ENCODE measurements around the gene ENPP3.

Gene ENPP3

DNA sequence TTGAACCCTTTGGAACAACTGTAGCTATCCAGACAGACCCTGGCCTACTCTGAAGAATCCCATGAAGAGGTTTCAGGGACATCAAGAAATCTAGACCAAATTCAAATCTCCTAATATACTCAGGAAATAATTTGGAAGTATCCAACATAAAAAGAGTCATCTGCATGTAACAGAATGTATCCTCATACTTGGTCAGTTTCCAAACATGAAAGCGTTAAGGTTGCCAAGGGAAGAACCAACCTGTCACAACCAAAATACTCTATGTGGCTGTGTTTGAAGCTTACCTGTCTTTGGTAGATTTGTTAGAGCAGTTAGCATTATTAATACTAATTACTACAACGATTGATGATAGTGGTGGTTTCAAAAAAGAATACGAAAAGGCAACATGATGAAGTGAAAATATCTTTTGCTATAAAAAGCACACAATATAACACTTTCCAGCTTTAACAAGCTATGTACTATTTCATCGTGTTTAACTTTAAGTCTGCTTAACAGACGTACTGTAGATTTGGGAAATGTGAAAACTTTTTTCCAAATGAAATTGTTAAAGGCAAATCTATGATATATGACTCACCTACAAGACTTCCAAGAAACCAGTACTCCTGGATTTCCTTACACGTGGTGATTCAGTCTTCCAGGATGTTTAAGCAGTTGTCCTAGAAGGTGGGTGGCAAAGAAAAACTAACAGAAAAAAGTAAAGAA, 124.1 kb downstream of the ENPP3 start:
- Histone ChIP-seq H3K36me3 (replicated peaks) (no peaks in the 10 kb centered on the region), H3K27me3 (ENCODE audit: low read depth) (0 out of 2 replicates have a peak, but pooled peaks cover 2% of the 10 kb centered on the region), H3K9me3 (no peaks in the 10 kb centered on the region), H3K4me3 (no peak overlapping the region), H3K4me1 (no peaks in the 10 kb centered on the region)
- no peak for DNase-seq (ENCODE audit: low spot score in 2 of 2)
- in situ Hi-C loops (cut with MboI; ENCODE audit: low sequenced_read_pairs), result no loop called here

GRCh38 chr6:131761762-131762067, 124.6 kb downstream of the ENPP3 start:
- Histone ChIP-seq H3K27me3 (ENCODE audit: low read depth) (0 out of 2 replicates have a peak, but pooled peaks cover 2% of the 10 kb centered on the region), H3K36me3 (replicated peaks) (no peaks in the 10 kb centered on the region), H3K9me3 (no peaks in the 10 kb centered on the region), H3K4me1 (no peaks in the 10 kb centered on the region), H3K4me3 (no peak overlapping the region)
- DNase-seq (ENCODE audit: low spot score in 2 of 2), result no peak
- in situ Hi-C loops (cut with MboI; ENCODE audit: low sequenced_read_pairs), result no loop called here

GRCh38 chr6:131762984-131763383, 125.9 kb downstream of the ENPP3 start:
- in situ Hi-C loops (cut with MboI; ENCODE audit: low sequenced_read_pairs), result no loop called here
- Histone ChIP-seq H3K4me1 (no peaks in the 10 kb centered on the region), H3K9me3 (no peaks in the 10 kb centered on the region), H3K27me3 (ENCODE audit: low read depth) (0 out of 2 replicates have a peak, but pooled peaks cover 2% of the 10 kb centered on the region), H3K36me3 (replicated peaks) (no peaks in the 10 kb centered on the region), H3K4me3 (no peak overlapping the region)
- no peak for DNase-seq (ENCODE audit: low spot score in 2 of 2)

GRCh38 chr6:131763749-131764148, 126.6 kb downstream of the ENPP3 start:
- Histone ChIP-seq H3K9me3 (no peaks in the 10 kb centered on the region), H3K36me3 (replicated peaks) (no peaks in the 10 kb centered on the region), H3K4me3 (no peak overlapping the region), H3K4me1 (no peaks in the 10 kb centered on the region), H3K27me3 (ENCODE audit: low read depth) (0 out of 2 replicates have a peak, but pooled peaks cover 2% of the 10 kb centered on the region)
- in situ Hi-C loops (cut with MboI; ENCODE audit: low sequenced_read_pairs), result no loop called here
- DNase-seq (ENCODE audit: low spot score in 2 of 2), result no peak

GRCh38 chr6:131764350-131764749, 127.2 kb downstream of the ENPP3 start:
- in situ Hi-C loops (cut with MboI; ENCODE audit: low sequenced_read_pairs), result no loop called here

DNA sequence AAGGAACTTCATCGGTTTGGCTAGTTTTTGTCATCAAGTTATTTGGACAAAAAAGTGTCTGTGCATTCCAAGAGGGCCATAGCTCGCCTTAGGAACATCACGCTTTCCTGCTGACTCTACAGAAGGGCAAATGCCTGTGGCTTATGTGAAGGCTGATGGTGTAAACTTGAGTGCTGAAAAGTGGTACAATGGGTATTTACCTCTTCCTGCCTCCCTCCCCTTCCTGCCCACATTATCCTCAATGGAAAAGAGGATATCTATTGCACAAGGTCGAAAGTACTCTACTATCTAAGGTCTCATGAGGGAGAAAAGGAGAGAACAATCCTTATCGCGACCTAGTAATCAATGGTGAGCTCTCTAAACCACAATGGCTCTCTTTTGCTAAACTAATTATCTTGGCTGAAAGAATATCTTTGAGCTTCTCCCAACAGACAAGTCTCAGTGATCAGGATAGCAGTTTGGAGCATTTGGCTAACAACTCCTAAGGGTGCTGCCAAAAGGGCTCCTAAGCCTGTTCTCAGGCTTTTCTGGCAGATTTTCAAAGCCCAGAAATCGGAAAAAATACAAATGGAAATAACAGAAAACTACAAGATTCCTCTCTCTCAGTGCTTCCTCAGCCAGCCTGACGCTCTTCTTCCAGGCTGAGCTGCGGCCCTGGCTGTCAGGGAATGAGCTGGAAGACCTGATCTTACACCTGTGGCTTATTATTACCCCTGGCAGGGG, 128.1 kb downstream of the ENPP3 start:
- Histone ChIP-seq H3K4me1 (no peaks in the 10 kb centered on the region), H3K36me3 (replicated peaks) (no peaks in the 10 kb centered on the region), H3K9me3 (no peaks in the 10 kb centered on the region), H3K27me3 (ENCODE audit: low read depth) (0 out of 2 replicates have a peak, but pooled peaks cover 2% of the 10 kb centered on the region), H3K4me3 (no peak overlapping the region)
- DNase-seq (ENCODE audit: low spot score in 2 of 2), result no peak
- in situ Hi-C loops (cut with MboI; ENCODE audit: low sequenced_read_pairs), result no loop called here

More at GRCh38 chr6:131764350-131764749, 127.2 kb downstream of the ENPP3 start:
- DNase-seq (ENCODE audit: low spot score in 2 of 2), result no peak
- no peaks in the 10 kb centered on the region for H3K36me3 ChIP-seq (replicated peaks)
- no peak overlapping the region for H3K4me3 ChIP-seq
- H3K27me3 ChIP-seq (ENCODE audit: low read depth), result 0 out of 2 replicates have a peak, but pooled peaks cover 2% of the 10 kb centered on the region
- no peaks in the 10 kb centered on the region for H3K9me3 ChIP-seq
- H3K4me1 ChIP-seq, result no peaks in the 10 kb centered on the region

- no peaks in the 10 kb centered on the region for H3K4me1 ChIP-seq
- H3K36me3 ChIP-seq (replicated peaks), result no peaks in the 10 kb centered on the region
- 0 out of 2 replicates have a peak, but pooled peaks cover 2% of the 10 kb centered on the region for H3K27me3 ChIP-seq (ENCODE audit: low read depth)
- no peaks in the 10 kb centered on the region for H3K9me3 ChIP-seq
- no peak for DNase-seq (ENCODE audit: low spot score in 2 of 2)
- H3K4me3 ChIP-seq, result no peak overlapping the region
- in situ Hi-C loops (cut with MboI; ENCODE audit: low sequenced_read_pairs), result no loop called here
These were observed 128.7 kb downstream of the ENPP3 start for GRCh38 chr6:131765804-131766135.

GRCh38 chr6:131766631-131767030, 129.5 kb downstream of the ENPP3 start:
- Histone ChIP-seq H3K4me3 (no peak overlapping the region), H3K27me3 (ENCODE audit: low read depth) (0 out of 2 replicates have a peak, but pooled peaks cover under 1% of the 10 kb centered on the region), H3K36me3 (replicated peaks) (no peaks in the 10 kb centered on the region), H3K4me1 (no peaks in the 10 kb centered on the region), H3K9me3 (no peaks in the 10 kb centered on the region)
- no peak for DNase-seq (ENCODE audit: low spot score in 2 of 2)
- in situ Hi-C loops (cut with MboI; ENCODE audit: low sequenced_read_pairs), result no loop called here

GRCh38 chr6:131768964-131769363, 131.9 kb downstream of the ENPP3 start:
- in situ Hi-C loops (cut with MboI; ENCODE audit: low sequenced_read_pairs), result no loop called here
- Histone ChIP-seq H3K27me3 (ENCODE audit: low read depth) (no peaks in the 10 kb centered on the region), H3K4me3 (no peak overlapping the region), H3K9me3 (no peaks in the 10 kb centered on the region), H3K4me1 (no peaks in the 10 kb centered on the region), H3K36me3 (replicated peaks) (no peaks in the 10 kb centered on the region)
- no peak for DNase-seq (ENCODE audit: low spot score in 2 of 2)

DNA sequence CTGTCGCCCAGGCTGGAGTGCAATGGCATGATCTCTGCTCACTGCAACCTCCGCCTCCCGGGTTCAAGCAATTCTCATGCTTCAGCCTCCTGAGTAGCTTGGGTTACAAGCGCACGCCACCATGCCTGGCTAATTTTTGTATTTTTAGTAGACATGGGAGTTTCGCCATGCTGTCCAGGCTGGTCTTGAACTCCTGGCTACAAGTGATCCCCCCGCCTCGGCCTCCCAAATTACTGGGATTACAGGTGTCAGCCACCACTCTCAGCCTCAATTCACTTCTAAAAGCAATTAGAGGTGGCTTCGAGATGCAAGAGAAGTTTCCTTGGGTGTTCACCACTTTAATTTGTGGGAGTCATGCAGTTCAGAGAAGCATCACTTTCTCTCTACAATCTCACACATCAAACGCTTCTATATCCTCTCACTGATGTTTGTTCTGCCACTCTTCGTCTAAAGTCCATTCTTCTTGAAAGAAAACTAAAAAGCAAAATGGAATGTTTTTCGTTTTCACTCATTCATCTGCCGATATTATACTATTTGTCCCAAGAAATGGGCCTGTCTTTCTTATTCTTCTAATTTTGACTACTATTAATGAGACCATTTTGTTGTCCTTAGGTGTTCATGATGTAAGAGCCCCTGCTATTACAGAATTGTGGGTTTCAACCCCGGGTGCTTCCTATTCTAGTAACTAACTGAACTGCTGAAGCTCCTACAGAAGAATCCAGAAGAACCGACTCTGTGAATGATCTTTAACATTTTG, 132.5 kb downstream of the ENPP3 start:
- Histone ChIP-seq H3K4me1 (no peaks in the 10 kb centered on the region), H3K27me3 (ENCODE audit: low read depth) (no peaks in the 10 kb centered on the region), H3K36me3 (replicated peaks) (no peaks in the 10 kb centered on the region), H3K4me3 (no peak overlapping the region), H3K9me3 (no peaks in the 10 kb centered on the region)
- DNase-seq (ENCODE audit: low spot score in 2 of 2), result no peak
- in situ Hi-C loops (cut with MboI; ENCODE audit: low sequenced_read_pairs), result no loop called here

DNA sequence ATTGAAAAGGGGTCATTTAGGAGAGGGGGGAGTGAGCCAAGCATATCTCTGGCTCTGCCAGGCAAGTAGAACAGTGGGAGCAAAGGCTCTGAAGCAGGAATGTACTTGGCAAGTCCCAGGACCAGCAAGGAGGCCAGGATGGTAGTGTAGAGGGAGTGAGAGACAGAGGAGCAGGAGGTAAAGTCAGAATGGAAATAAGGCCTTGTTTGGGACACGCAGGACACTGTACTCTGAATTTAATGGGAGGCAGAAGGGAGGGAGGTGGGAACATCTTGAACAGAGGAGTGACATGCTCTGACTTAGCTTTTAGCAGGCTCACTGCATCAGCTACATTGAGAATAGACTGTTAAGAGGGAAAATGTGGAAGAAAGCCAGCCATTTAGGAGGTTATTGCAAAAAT, 133.7 kb downstream of the ENPP3 start:
- in situ Hi-C loops (cut with MboI; ENCODE audit: low sequenced_read_pairs), result no loop called here
- Histone ChIP-seq H3K4me1 (no peaks in the 10 kb centered on the region), H3K36me3 (replicated peaks) (no peaks in the 10 kb centered on the region), H3K9me3 (no peaks in the 10 kb centered on the region), H3K27me3 (ENCODE audit: low read depth) (no peaks in the 10 kb centered on the region), H3K4me3 (no peak overlapping the region)
- DNase-seq (ENCODE audit: low spot score in 2 of 2), result no peak

DNA sequence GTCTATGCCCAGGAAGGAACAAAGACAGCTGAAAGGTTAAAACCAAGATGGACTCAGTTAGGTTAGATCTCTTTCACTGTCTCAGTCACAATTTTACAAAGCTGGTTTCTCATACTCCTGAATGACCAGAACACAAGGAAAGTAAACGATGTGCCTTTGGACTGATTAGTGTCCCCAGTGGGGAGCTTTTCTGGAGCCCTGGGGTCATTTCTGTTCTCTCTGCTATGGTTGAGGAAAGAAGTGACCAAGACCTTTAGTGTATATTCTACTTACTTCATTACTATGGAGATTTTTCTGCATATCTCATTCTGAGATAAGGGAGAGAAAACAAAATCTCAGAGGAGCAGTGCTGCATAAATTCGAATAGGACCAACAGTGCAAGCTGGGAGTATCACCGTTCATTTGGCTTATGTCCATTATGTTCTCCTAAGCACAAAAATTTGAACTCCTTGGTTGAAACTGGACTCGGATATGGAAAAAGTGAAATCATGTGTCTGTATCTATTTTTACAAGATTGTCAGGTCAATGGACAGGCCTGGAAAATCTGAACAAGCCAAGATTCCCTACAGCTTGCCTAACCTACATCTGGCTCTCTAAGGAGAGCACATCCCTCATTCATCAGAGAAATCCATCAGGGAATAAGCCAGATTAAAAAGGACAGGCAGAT, 136.3 kb downstream of the ENPP3 start:
- no peak for DNase-seq (ENCODE audit: low spot score in 2 of 2)
- Histone ChIP-seq H3K27me3 (ENCODE audit: low read depth) (no peaks in the 10 kb centered on the region), H3K9me3 (no peaks in the 10 kb centered on the region), H3K4me1 (no peaks in the 10 kb centered on the region), H3K36me3 (replicated peaks) (no peaks in the 10 kb centered on the region), H3K4me3 (no peak overlapping the region)
- in situ Hi-C loops (cut with MboI; ENCODE audit: low sequenced_read_pairs), result no loop called here

DNA sequence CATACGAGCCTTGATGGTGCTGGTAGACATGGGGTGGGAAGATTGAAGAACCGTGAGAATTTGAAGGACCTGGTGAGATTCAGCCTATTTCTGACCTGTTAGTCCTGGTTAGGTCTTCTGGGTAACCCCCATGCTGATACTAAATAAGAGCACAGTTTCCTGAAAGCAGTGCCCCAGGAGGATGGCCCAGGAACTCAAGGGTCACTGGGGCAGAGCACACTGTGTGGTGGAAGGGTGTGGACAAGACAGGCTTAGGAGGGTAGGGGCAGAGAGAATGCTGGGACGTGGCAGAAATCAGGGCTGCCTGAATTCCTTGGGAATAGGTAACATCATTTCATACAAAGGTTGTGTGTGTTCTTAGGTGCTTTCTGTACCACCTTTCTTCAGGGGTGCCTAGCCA, 138.8 kb downstream of the ENPP3 start:
- Histone ChIP-seq H3K4me1 (no peaks in the 10 kb centered on the region), H3K36me3 (replicated peaks) (no peaks in the 10 kb centered on the region), H3K27me3 (ENCODE audit: low read depth) (no peaks in the 10 kb centered on the region), H3K4me3 (no peak overlapping the region), H3K9me3 (no peaks in the 10 kb centered on the region)
- no peak for DNase-seq (ENCODE audit: low spot score in 2 of 2)
- in situ Hi-C loops (cut with MboI; ENCODE audit: low sequenced_read_pairs), result no loop called here

Data from HAP-1 (cell line).